Measurements from ENCODE around the gene CPT1A.

CPT1A gene

GRCh38 chr11:68750195-68751003 lies 91.3 kb downstream of the CPT1A start:
- DNase-seq, result peak; percentile 12

- no peak for DNase-seq
Observed at GRCh38 chr11:68749229-68750123, 92.2 kb downstream of the CPT1A start.

- no peak for DNase-seq
Observed at GRCh38 chr11:68748061-68748460, 93.7 kb downstream of the CPT1A start.

- no peak for DNase-seq
Observed at GRCh38 chr11:68743539-68743938, 98.2 kb downstream of the CPT1A start.

- no peak for DNase-seq
Observed at GRCh38 chr11:68741463-68741862, 100.3 kb downstream of the CPT1A start.

- no peak for DNase-seq
Observed at GRCh38 chr11:68735646-68736045, 106.1 kb downstream of the CPT1A start.

GRCh38 chr11:68735125-68735524 lies 106.6 kb downstream of the CPT1A start:
- DNase-seq, result no peak

- no peak for DNase-seq
Observed at GRCh38 chr11:68734111-68734510, 107.6 kb downstream of the CPT1A start.

GRCh38 chr11:68727783-68728182 lies 113.9 kb downstream of the CPT1A start:
- peak; percentile 20 for DNase-seq

- peak; percentile 4 for DNase-seq
Observed at GRCh38 chr11:68724293-68724692, 117.4 kb downstream of the CPT1A start.

- DNase-seq, result no peak
Observed at GRCh38 chr11:68722143-68722542, 119.6 kb downstream of the CPT1A start.

- DNase-seq, result no peak
Observed at GRCh38 chr11:68721075-68721474, 120.6 kb downstream of the CPT1A start.

GRCh38 chr11:68715456-68716122 lies 126.1 kb downstream of the CPT1A start:
- DNase-seq, result no peak

GRCh38 chr11:68714060-68714856 lies 127.5 kb downstream of the CPT1A start:
- DNase-seq, result no peak

GRCh38 chr11:68711114-68711513 lies 130.6 kb downstream of the CPT1A start:
- no peak for DNase-seq

- DNase-seq, result no peak
Observed at GRCh38 chr11:68710409-68710808, 131.3 kb downstream of the CPT1A start.

GRCh38 chr11:68709062-68709461 lies 132.7 kb downstream of the CPT1A start:
- no peak for DNase-seq

GRCh38 chr11:68707527-68707926 lies 134.2 kb downstream of the CPT1A start:
- DNase-seq, result no peak

GRCh38 chr11:68704887-68705286 lies 136.8 kb downstream of the CPT1A start:
- no peak for DNase-seq

All from hematopoietic multipotent progenitor cell treated with erythropoietin and hydrocortisone succinate and interleukin-3 and kit ligand, for 8 days (in vitro differentiated cells).